Fibroblast of lung (primary cell): ENCODE data around the gene NEK8.

Experiments used
- EZH2 ChIP-seq: IDR thresholded peaks from 2 replicates; pipeline ENCODE4 v1.5.1; 2012; ENCODE audit warnings: low read length, control low read depth, mild to moderate bottlenecking; ENCODE audit errors: missing control alignments
- TF ChIP-seq, protein P1 (sequence below), 2 donors: IDR thresholded peaks in 1 of 2; conservative IDR thresholded peaks in 1 of 2; 1 replicate in 1 of 2; 2 replicates in 1 of 2; pipeline ENCODE4 v1.5.1; 2011 to 2012; ENCODE audit warnings: low read length in 2 of 2, control low read depth in 1 of 2, inconsistent platforms in 1 of 2, low read depth in 1 of 2, mild to moderate bottlenecking in 1 of 2

DNA sequence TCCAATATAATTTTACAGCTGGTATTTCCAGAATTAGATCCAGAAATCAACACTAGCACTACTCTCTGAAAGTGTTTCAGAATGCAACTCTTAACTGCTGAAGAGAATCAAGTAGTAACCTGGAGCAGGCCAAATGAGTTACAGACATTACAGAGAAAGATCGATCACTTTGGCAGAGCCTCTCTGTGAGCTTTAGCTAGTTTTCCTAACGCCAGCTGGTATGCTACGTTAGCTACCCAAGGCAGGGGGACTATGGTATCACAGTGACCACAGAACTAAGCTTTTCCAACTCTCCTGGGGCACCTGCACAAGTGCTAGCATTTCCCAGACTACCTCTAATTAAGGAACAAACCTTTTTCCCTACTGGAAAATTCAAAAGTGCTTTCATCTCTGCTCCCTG lies 45.6 kb downstream of the NEK8 start:
- TF ChIP-seq, protein P1, sequence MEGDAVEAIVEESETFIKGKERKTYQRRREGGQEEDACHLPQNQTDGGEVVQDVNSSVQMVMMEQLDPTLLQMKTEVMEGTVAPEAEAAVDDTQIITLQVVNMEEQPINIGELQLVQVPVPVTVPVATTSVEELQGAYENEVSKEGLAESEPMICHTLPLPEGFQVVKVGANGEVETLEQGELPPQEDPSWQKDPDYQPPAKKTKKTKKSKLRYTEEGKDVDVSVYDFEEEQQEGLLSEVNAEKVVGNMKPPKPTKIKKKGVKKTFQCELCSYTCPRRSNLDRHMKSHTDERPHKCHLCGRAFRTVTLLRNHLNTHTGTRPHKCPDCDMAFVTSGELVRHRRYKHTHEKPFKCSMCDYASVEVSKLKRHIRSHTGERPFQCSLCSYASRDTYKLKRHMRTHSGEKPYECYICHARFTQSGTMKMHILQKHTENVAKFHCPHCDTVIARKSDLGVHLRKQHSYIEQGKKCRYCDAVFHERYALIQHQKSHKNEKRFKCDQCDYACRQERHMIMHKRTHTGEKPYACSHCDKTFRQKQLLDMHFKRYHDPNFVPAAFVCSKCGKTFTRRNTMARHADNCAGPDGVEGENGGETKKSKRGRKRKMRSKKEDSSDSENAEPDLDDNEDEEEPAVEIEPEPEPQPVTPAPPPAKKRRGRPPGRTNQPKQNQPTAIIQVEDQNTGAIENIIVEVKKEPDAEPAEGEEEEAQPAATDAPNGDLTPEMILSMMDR (conservative IDR thresholded peaks at IDR 0.05 in 1 of 2, IDR thresholded peaks at IDR 0.05 in 1 of 2; ENCODE audit: low read depth in 1 of 2, low read length in 2 of 2), result no peak
- no peak for TF ChIP-seq EZH2
